Measurements from ENCODE around the gene VAV3.
"Not testable (repeated sequence)": the region's sequence is repeated elsewhere in the genome, so short reads cannot be mapped to it uniquely, and the experiment has no call there.

Gene VAV3

DNA sequence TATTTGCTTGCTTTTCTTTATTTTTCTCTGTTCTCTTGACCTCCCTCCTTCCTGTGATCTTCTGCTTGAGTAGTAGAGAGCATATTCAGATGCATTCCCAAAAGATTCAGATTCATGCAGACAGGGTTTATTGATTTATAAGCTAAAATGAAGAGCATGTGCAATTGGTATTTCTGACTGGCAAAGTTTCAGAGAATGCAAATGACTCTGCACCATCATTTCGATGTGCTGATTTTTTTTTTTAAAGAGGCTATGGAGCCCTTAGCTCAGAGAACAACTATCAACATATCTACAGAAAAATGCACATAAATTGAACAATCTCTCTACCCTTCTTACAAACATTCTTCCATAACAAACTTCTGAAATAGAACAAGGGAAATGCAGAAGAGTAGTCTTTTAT is 312.0 kb downstream of the VAV3 start:
- no peaks in the 10 kb centered on the region for H3K79me2 ChIP-seq (ENCODE audit: control insufficient read depth, low read length)
- TF ChIP-seq EZH2phosphoT487 (IDR thresholded peaks at IDR 0.05; ENCODE audit: borderline replicate concordance, low read length): no peak
- H3K4me3 ChIP-seq (ENCODE audit: low read length): no peak overlapping the region
- H3K9me3 ChIP-seq (ENCODE audit: control insufficient read depth, insufficient read depth, low read length): no peaks in the 10 kb centered on the region
- H3K27ac ChIP-seq (ENCODE audit: low read depth, low read length): no peak overlapping the region
- H3K27me3 ChIP-seq (ENCODE audit: control insufficient read depth, low read length): no peaks in the 10 kb centered on the region
- no peak overlapping the region for H3K4me2 ChIP-seq (ENCODE audit: low read length)
- no peaks in the 10 kb centered on the region for H3K4me1 ChIP-seq (ENCODE audit: control insufficient read depth, low read length)
- H4K20me1 ChIP-seq (ENCODE audit: control insufficient read depth, insufficient read depth, low read depth, low read length): no peaks in the 10 kb centered on the region
- H3F3A ChIP-seq (ENCODE audit: control insufficient read depth, insufficient read depth): no peaks in the 10 kb centered on the region
- no peaks in the 10 kb centered on the region for H3K9me2 ChIP-seq (replicated peaks; ENCODE audit: control insufficient read depth, low read length)
- H3K36me3 ChIP-seq (ENCODE audit: control insufficient read depth, low read length): no peaks in the 10 kb centered on the region

- H3K9me2 ChIP-seq (replicated peaks; ENCODE audit: control insufficient read depth, low read length); H3F3A ChIP-seq (ENCODE audit: control insufficient read depth, insufficient read depth); H3K4me1 ChIP-seq (ENCODE audit: control insufficient read depth, low read length); H3K27ac ChIP-seq (ENCODE audit: low read depth, low read length); H3K27me3 ChIP-seq (ENCODE audit: control insufficient read depth, low read length); H4K20me1 ChIP-seq (ENCODE audit: control insufficient read depth, insufficient read depth, low read depth, low read length); H3K9me3 ChIP-seq (ENCODE audit: control insufficient read depth, insufficient read depth, low read length); H3K79me2 ChIP-seq (ENCODE audit: control insufficient read depth, low read length); H3K36me3 ChIP-seq (ENCODE audit: control insufficient read depth, low read length); H3K4me2 ChIP-seq (ENCODE audit: low read length); H3K4me3 ChIP-seq (ENCODE audit: low read length): not testable (repeated sequence)
These were observed 314.2 kb downstream of the VAV3 start for GRCh38 chr1:107650825-107651224.

- Histone ChIP-seq H3F3A (ENCODE audit: control insufficient read depth, insufficient read depth) (no peaks in the 10 kb centered on the region), H3K36me3 (ENCODE audit: control insufficient read depth, low read length) (no peaks in the 10 kb centered on the region), H3K27ac (ENCODE audit: low read depth, low read length) (no peak overlapping the region), H3K4me1 (ENCODE audit: control insufficient read depth, low read length) (no peaks in the 10 kb centered on the region), H3K27me3 (ENCODE audit: control insufficient read depth, low read length) (no peaks in the 10 kb centered on the region), H3K4me3 (ENCODE audit: low read length) (no peak overlapping the region), H3K4me2 (ENCODE audit: low read length) (no peak overlapping the region), H3K9me3 (ENCODE audit: control insufficient read depth, insufficient read depth, low read length) (no peaks in the 10 kb centered on the region), H4K20me1 (ENCODE audit: control insufficient read depth, insufficient read depth, low read depth, low read length) (no peaks in the 10 kb centered on the region), H3K79me2 (ENCODE audit: control insufficient read depth, low read length) (no peaks in the 10 kb centered on the region), H3K9me2 (replicated peaks; ENCODE audit: control insufficient read depth, low read length) (no peaks in the 10 kb centered on the region)
- no peak for TF ChIP-seq EZH2phosphoT487 (IDR thresholded peaks at IDR 0.05; ENCODE audit: borderline replicate concordance, low read length)
- TF ChIP-seq, protein P1, sequence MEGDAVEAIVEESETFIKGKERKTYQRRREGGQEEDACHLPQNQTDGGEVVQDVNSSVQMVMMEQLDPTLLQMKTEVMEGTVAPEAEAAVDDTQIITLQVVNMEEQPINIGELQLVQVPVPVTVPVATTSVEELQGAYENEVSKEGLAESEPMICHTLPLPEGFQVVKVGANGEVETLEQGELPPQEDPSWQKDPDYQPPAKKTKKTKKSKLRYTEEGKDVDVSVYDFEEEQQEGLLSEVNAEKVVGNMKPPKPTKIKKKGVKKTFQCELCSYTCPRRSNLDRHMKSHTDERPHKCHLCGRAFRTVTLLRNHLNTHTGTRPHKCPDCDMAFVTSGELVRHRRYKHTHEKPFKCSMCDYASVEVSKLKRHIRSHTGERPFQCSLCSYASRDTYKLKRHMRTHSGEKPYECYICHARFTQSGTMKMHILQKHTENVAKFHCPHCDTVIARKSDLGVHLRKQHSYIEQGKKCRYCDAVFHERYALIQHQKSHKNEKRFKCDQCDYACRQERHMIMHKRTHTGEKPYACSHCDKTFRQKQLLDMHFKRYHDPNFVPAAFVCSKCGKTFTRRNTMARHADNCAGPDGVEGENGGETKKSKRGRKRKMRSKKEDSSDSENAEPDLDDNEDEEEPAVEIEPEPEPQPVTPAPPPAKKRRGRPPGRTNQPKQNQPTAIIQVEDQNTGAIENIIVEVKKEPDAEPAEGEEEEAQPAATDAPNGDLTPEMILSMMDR (IDR thresholded peaks at IDR 0.05; ENCODE audit: low read depth, low read length, poor library complexity, severe bottlenecking): no peak
These were observed 316.0 kb downstream of the VAV3 start for GRCh38 chr1:107649023-107649422.

GRCh38 chr1:107648071-107648470 is 316.9 kb downstream of the VAV3 start:
- H3K4me2 ChIP-seq (ENCODE audit: low read length): no peak overlapping the region
- no peaks in the 10 kb centered on the region for H3K9me3 ChIP-seq (ENCODE audit: control insufficient read depth, insufficient read depth, low read length)
- H3K36me3 ChIP-seq (ENCODE audit: control insufficient read depth, low read length): no peaks in the 10 kb centered on the region
- H3K4me3 ChIP-seq (ENCODE audit: low read length): no peak overlapping the region
- H3K27me3 ChIP-seq (ENCODE audit: control insufficient read depth, low read length): no peaks in the 10 kb centered on the region
- no peaks in the 10 kb centered on the region for H3K9me2 ChIP-seq (replicated peaks; ENCODE audit: control insufficient read depth, low read length)
- no peak for TF ChIP-seq EZH2phosphoT487 (IDR thresholded peaks at IDR 0.05; ENCODE audit: borderline replicate concordance, low read length)
- TF ChIP-seq, protein P1 (IDR thresholded peaks at IDR 0.05; ENCODE audit: low read depth, low read length, poor library complexity, severe bottlenecking): no peak
- H3K27ac ChIP-seq (ENCODE audit: low read depth, low read length): no peak overlapping the region
- H4K20me1 ChIP-seq (ENCODE audit: control insufficient read depth, insufficient read depth, low read depth, low read length): no peaks in the 10 kb centered on the region
- no peaks in the 10 kb centered on the region for H3K4me1 ChIP-seq (ENCODE audit: control insufficient read depth, low read length)
- H3F3A ChIP-seq (ENCODE audit: control insufficient read depth, insufficient read depth): no peaks in the 10 kb centered on the region
- no peaks in the 10 kb centered on the region for H3K79me2 ChIP-seq (ENCODE audit: control insufficient read depth, low read length)
